ENCODE results near the gene HERC4.

The HERC4 gene, protein sequence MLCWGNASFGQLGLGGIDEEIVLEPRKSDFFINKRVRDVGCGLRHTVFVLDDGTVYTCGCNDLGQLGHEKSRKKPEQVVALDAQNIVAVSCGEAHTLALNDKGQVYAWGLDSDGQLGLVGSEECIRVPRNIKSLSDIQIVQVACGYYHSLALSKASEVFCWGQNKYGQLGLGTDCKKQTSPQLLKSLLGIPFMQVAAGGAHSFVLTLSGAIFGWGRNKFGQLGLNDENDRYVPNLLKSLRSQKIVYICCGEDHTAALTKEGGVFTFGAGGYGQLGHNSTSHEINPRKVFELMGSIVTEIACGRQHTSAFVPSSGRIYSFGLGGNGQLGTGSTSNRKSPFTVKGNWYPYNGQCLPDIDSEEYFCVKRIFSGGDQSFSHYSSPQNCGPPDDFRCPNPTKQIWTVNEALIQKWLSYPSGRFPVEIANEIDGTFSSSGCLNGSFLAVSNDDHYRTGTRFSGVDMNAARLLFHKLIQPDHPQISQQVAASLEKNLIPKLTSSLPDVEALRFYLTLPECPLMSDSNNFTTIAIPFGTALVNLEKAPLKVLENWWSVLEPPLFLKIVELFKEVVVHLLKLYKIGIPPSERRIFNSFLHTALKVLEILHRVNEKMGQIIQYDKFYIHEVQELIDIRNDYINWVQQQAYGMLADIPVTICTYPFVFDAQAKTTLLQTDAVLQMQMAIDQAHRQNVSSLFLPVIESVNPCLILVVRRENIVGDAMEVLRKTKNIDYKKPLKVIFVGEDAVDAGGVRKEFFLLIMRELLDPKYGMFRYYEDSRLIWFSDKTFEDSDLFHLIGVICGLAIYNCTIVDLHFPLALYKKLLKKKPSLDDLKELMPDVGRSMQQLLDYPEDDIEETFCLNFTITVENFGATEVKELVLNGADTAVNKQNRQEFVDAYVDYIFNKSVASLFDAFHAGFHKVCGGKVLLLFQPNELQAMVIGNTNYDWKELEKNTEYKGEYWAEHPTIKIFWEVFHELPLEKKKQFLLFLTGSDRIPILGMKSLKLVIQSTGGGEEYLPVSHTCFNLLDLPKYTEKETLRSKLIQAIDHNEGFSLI

DNA sequence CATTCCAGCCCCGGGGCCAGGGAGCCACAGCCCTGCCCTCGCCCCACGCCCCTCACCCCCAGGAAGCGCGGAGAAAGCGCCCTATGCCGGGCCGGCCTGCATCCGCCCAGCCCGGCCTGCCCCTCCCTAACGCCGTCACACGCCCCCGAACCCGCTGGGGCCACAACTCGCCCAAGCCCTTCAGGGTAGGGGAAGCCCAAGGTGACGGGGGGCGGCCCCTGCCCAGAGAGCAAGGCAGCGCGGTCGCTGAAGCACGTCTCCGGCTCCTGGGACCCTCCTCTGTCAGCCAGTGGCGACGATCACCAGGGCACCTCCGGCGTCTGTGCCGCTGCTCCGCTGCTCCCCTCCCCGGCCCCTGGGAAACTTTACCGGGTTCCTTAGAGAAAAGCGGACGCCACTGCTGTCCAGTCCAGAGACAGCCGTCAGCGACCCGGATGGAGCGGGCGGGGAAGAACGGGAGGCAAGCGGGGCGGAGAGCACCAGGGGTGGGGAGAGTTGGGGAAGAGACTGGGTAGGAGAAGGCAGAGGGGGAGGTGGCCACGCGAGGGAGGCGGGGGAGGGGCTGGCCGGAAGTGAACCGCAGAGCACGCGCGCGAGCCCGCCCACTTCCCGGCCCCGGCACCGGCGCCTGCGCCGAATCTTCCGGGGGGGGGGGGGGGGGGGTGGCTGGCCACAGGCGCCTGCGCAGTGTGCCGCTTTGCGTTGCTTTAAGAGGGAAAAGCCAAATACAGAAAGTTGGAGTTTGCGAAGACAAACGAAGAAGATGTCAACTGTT is at the start of gene HERC4:
HERC4 (minus strand) TSS at position 509 of the 775 bp plus-strand sequence. CDS start 2,175 bp downstream, outside the sequence.
- DNase-seq (ENCODE audit: low read depth in 4 of 4, low spot score in 1 of 4): peak; percentile 76 to 88 (median 86)

DNA sequence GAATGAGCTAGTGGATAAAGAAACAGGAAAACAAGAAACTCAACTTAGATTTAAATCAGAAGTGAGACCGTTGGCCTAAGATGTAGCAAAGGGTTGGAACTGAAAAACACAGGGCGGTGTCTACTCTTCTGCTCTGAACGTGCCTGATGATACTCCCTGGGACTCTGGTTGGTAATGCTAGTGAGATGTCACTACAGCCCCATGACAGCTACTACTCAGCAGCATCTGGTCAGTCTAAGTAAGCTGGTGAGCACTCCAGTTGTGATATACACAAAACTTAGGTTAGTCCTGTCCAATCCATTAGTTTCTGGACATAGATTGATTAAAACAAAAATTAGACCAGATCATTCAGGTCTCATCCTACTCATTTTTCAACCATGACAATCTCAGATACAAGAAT is 49.6 kb upstream of the HERC4 start:
- DNase-seq (ENCODE audit: low read depth in 4 of 4, low spot score in 1 of 4): no peak

DNA sequence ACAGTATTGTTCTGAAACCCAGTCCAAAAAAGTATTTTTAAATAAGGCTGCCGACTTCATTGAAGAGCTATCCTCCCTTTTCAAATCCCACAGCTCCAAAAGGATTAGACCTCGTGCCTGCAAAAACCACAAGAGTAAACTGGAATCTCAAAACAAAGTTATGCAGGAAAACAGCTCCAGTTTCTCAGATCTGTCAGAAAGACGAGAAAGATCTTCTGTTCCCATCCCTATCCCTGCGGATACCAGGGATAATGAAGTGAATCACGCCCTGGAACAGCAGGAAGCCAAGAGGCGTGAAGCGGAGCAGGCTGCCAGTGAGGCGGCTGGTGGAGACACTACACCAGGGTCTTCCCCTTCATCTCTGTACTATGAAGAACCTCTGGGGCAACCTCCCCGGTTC is 46.8 kb upstream of the HERC4 start:
- no peak for DNase-seq (ENCODE audit: low read depth in 4 of 4, low spot score in 1 of 4)

DNA sequence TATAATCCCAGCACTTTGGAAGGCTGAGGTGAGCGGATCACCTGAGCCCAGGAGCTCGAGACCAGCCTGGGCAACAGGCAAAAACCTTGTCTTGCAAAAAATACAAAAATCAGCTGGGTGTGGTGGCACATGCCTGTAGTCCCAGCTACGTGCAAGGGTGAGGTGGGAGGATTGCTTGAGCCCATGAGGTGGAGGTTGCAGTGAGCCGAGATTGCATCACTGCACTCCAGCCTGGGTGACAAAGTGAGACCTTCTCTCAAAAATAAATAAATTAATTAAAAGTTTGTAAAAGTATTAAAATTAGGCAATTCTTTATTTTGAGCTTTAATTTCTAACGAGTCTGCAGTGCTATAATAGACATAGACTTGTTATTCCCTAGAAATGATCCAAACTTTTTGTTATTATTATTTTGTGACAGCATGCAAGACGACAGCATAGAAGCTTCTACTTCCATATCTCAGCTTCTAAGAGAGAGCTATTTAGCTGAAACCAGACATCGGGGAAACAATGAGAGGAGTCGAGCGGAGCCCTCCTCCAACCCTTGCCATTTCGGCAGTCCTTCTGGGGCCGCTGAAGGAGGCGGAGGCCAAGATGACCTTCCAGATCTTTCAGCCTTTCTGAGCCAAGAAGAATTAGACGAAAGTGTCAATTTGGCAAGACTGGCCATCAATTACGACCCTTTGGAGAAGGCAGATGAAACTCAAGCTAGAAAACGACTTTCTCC is 46.1 kb upstream of the HERC4 start:
- DNase-seq (ENCODE audit: low read depth in 4 of 4, low spot score in 1 of 4): no peak

DNA sequence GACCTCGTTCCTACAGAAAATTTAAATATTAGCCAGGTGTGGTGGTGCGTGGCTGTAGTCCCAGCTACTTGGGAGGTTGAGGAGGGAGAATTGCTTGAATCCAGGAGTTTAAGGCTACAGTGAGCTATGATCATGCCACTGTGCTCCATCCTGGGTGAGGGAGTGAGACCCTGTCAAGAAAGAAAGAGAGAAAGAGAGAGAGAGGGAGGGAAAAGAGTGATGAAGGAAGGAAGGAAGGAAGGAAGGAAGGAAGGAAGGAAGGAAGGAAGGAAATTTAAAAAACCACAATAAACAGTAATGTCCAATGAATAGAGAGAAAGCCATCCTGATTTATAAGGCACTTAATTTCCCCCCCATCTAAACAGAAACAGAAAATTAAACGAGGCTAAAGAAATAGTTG is 43.6 kb upstream of the HERC4 start:
- DNase-seq (ENCODE audit: low read depth in 4 of 4, low spot score in 1 of 4): no peak

DNA sequence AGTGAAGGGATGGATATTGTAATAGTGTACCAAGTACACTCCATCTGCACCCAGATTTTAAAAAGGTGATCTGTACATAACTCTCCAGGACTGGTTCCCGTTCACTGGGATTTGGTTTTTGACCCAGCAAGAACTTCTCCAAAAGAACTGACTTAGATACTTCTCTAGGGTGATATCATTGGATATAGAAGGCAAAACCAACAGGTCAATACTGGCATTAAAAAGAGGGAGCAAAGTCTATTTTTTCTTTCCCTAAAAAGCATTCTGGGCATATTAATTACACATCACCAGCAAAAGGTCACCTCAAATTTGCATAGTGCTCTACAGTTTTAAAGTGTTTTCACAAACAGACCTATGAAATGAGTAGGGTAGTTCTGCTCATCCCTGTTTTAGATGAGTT is 37.8 kb upstream of the HERC4 start:
- DNase-seq (ENCODE audit: low read depth in 4 of 4, low spot score in 1 of 4): no peak

DNA sequence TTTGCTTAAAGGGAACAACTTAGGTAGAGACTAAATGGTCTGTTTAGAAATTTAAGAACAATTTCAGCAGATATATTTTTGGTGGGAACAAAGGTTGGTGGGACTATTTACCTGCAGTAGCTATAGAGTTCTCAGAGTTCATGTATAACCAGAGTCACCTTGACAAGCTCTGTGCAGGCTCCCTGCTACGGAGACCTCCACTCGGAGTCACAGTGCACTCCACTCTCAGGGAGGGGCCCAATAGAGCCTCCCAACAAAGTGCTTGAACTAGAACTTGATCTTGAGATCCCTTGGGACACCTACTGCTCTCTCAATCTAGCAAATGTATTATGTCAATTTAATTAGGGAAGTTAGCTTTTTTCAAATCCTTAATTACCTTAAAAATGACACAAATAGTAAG is 36.5 kb upstream of the HERC4 start:
- DNase-seq (ENCODE audit: low read depth in 4 of 4, low spot score in 1 of 4): no peak

DNA sequence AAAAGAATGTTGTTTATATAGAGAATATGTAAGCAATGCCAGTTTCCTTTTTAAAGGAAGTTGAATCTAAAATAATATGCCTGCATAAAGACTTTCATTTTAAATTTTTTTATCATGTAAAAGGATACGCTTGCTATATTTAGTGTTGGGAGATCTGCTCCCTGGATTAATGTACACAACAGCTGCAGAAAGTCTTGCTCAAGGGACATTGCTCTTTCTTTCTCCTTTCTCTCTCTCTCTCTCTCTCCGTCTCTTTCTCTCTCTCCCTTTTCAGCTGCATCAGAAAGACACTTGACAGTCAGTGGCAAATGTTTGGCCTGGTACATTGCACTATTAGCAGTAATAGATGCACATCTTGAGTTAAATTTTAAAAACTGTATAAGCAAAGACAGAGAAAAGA is 34.9 kb upstream of the HERC4 start:
- no peak for DNase-seq (ENCODE audit: low read depth in 4 of 4, low spot score in 1 of 4)

DNA sequence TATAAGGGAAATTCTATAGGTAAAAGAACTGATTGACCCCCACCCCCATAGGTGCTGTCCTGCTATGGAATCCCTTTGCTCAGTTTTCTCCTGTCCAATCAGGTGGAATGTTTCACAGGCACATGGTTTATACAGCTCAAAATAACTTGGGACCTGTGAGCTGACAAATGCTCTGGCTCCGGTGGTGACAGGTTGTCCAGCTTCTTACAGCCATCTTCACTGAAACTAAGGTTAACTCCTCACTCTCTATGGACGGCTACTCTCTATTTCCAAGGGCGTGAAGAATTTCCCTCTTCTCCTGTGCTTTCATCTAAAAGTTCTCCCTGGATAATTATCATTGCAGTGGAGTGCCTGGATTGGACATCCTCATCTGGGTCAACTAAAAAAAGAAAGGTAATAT is 34.2 kb upstream of the HERC4 start, which contains the start of gene MYPN:
MYPN (plus strand) TSS at position 158 of the 400 bp plus-strand sequence. CDS start 11,951 bp downstream, outside the sequence.
- DNase-seq (ENCODE audit: low read depth in 4 of 4, low spot score in 1 of 4): no peak

DNA sequence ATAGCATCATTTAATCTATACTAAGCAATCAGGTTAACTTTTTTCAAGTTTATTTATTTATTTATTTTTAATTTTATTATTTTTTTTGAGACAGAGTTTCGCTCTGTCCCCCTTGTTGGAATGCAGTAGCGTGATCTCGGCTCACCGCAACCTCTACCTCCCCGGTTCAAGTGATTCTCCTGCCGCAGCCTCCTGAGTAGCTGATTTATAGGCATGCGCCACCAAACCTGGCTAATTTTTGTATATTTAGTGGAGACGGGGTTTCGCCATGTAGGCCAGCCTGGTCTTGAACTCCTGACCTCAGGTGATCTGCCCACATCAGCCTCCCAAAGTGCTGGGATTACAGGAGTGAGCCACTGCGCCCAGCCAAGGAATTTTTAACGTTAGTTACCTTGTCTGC is 33.6 kb upstream of the HERC4 start:
- DNase-seq (ENCODE audit: low read depth in 4 of 4, low spot score in 1 of 4): no peak

DNA sequence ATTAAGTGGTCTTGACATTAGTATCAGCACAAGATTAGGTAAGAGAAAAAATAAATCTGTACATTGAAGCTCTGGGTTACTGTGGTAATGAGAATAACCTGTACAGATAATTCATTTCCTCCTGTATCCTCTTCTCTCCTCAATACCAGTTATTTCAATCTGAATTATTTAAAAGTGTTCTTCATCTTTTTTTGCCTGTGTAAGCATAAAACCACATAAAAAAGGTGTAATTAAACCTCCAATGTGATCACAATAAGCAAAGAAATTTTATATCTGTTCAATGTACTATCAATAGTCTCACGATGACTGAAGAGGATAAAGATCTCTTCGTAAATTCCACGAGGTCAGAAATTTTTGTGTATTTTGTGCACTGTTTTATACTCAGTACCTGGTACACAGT is 33.0 kb upstream of the HERC4 start:
- no peak for DNase-seq (ENCODE audit: low read depth in 4 of 4, low spot score in 1 of 4)

DNA sequence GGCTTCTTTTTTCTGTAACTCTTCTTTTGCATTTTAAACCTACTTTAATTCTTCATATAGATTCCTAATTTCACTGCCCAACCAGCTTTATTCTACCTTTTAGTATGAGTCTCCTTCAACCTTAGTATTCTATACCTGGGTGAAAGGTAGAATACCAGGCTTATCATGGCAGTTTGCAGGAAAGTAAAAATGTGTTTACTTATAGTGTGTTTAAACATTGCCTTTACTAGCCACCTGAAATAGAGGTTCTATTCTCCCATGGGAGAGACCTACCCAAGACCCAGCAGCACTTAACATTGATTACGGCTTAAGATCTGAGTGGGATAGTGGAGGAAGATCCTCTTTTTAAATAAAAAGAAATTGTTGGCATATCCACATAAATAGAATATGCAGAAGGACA is 32.6 kb upstream of the HERC4 start:
- DNase-seq (ENCODE audit: low read depth in 4 of 4, low spot score in 1 of 4): no peak

DNA sequence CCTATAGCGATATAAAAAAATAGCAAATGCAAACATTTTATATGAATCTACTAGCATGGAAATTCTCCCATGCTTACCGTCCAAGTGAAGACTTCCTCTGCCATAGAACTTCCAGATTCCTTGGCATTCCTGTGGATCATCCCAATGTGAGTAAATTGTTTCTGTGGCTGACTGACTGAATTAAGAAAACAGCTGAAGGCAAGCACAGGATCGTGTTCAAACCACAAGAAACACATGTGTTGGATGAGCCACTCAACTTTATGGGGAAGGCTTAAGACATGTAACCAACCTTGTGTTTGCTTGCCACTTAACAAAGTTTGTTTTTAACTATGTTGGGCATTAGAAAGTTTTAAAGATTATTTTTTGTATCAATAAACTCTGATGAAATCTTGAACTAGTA is 31.6 kb upstream of the HERC4 start:
- DNase-seq (ENCODE audit: low read depth in 4 of 4, low spot score in 1 of 4): no peak

DNA sequence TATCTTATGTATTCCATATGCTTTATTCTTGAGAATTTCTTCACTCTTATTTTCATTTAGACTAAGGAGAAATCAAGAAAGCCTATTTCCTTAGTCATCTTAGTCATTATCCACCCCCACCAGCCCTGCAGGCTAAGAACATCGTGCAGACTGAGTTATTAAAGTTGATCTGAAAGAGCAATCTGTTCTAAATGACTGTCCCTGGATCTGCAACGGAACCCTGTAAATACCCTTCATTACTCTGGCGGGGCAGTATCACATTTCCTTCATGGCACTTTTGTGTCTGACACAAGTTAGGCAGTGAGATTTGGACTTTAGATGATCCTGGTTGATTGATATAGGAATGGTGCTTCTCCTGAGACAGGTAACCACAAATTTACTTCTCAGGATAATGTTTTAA is 30.7 kb upstream of the HERC4 start:
- DNase-seq (ENCODE audit: low read depth in 4 of 4, low spot score in 1 of 4): no peak

DNA sequence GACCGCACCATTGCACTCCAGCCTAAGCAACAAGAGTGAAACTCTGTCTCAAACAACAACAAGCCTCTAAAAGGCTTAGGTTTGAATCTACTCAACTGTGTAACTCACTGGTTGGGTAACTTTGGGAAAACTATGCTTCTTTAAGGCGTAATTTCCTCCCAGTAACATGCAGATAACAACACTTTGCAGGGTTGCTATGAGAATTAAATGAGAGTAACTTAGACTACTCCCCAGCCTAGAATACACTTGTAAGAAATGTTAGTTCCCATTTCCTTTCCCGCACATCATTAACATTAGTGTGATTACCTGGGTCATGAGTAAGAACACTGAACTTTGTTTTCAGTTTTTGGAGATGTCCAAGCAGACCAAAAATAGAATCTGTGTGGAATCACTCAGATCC is 28.8 kb upstream of the HERC4 start:
- DNase-seq (ENCODE audit: low read depth in 4 of 4, low spot score in 1 of 4): no peak

DNA sequence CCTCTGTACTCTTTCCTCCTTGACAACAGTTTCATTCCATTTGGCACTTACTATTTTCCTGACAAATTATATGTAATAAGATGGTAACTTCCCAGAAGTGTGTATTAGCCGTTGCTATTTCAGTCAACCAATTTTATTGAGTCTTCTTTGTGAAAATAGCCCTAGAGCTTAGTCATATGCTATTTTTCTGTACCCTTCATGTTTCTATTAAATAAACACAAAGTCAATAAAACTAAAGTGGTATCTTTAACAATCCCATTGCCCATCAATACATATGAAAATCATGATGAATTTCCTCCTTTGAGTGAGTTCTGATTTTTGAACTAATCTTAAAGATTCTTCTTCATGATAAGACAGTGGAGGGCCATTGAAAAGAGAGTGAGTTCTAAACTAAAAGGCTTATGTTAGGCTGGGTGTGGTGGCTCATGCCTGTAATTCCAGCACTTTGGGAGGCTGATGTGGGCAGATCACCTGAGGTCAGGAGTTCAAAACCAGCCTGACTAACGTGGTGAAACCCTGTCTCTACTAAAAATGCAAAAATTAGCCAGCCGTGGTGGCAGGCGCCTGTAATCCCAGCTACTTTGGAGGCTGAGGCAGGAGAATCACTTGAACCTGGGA is 28.3 kb upstream of the HERC4 start:
- DNase-seq (ENCODE audit: low read depth in 4 of 4, low spot score in 1 of 4): no peak

DNA sequence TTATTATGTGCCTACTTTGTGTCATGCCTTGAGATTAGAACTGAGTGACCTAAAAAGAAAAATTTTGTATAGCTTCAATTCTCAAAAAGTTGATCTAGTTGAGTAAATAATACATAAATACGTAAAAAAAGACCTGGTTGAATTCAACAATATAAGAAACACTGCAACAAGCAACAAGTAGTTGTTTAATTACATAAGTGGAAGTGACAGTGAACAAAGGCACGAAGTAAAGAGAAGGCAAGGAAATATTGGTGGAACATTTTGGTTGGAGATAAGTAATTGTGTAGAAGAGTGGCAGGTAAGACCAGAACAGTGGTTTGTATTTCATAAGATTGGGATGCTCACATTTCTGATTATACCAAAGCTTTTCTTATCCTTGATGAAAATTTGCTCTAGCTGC is 26.0 kb upstream of the HERC4 start:
- no peak for DNase-seq (ENCODE audit: low read depth in 4 of 4, low spot score in 1 of 4)

DNA sequence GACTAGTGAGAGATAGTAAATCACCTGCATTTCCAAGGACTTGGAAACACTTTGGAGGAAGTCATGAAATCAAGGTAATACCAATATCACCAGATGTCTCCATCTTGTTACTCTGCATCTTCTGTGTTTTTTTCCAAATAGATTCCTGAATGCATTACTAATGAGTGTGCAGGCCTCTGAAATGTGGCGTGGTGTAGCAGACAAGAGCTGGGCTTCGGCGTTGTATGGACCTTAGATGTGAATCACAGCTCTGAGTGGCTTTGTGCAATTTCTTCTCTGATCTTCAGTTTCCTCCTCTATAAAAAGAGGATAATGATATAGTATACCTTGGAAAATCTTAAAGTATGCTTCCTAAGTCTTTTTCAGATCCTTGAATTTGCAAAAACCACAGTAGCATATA is 24.7 kb upstream of the HERC4 start:
- no peak for DNase-seq (ENCODE audit: low read depth in 4 of 4, low spot score in 1 of 4)

DNA sequence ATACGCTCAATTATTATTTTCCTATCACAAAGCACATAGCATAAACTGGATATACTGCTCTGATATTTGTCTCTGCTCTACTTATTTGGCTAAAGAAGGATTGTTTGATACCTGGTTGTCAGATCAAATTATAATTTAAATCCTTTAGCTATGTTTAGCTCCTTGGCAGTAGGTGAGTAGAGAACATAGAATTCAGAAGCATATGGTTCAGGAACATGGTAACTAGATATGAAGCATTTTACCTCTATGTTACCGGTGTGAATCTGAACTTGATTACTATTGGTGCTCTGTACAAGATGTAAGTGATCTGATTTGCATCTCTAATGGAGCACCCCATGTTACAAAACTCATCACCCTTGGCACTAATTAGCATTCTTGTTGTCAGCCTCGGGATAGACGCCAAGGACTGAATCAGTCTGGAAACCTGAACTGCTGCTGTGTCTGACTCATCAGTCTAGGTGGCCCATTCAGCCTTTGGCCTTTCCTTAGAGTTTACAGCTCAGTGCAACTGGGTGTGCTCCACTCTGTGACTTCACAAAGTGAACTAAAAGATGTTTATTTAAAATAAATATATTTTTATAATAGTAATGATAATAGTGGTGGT is 21.9 kb upstream of the HERC4 start:
- DNase-seq (ENCODE audit: low read depth in 4 of 4, low spot score in 1 of 4): no peak

DNA sequence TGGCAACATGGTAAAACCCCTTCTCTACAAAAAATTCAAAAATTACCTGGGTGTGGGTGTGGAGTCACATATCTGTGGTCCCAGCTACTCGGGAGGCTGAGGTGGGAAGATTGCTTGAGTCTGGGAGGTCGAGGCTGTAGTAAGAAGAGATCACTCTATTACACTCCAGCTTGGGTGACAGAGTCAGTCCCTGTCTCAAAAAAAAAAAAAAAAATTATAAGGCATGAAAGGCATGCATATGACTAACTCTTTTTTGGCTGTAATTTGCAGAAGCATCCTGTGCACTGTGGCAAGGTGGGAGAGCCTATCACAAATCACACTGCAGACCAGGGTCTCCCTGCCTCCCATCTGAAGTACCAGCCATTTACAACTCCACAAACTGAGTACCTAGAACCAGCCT is 20.1 kb upstream of the HERC4 start:
- no peak for DNase-seq (ENCODE audit: low read depth in 4 of 4, low spot score in 1 of 4)

Data from stimulated activated CD4-positive, alpha-beta T cell treated with anti-CD3 and anti-CD28 coated beads, Interleukin-1b, Interleukin-23, amount 100 ng/mL, for 24 hours (primary cell).